Measurements from ENCODE around the gene ANKRD27.

DNA sequence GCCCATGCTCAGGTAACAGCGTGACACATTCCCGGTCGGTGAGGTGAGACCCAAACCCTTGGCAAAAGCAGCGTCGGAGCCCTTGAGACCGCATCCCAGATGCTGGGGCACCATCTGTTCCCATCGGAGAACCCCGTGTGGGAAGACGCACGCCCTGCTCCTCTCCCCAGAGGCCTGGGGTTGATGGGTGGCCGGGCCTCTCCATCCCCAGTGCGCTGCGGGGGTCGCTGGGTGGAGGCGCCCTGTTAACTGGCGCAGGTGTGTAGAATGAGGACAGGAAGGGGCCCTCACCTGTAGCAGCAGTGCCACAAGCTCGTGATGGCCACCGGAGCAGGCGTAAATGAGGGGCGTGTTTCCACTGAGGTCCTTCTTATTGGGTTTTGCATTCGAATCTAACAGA is 69.4 kb downstream of the ANKRD27 start:
- TF ChIP-seq, protein P1, sequence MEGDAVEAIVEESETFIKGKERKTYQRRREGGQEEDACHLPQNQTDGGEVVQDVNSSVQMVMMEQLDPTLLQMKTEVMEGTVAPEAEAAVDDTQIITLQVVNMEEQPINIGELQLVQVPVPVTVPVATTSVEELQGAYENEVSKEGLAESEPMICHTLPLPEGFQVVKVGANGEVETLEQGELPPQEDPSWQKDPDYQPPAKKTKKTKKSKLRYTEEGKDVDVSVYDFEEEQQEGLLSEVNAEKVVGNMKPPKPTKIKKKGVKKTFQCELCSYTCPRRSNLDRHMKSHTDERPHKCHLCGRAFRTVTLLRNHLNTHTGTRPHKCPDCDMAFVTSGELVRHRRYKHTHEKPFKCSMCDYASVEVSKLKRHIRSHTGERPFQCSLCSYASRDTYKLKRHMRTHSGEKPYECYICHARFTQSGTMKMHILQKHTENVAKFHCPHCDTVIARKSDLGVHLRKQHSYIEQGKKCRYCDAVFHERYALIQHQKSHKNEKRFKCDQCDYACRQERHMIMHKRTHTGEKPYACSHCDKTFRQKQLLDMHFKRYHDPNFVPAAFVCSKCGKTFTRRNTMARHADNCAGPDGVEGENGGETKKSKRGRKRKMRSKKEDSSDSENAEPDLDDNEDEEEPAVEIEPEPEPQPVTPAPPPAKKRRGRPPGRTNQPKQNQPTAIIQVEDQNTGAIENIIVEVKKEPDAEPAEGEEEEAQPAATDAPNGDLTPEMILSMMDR (IDR thresholded peaks at IDR 0.05), result no peak
- no peak for TF ChIP-seq POLR2A (IDR thresholded peaks at IDR 0.05)
